Mammary epithelial cell (primary cell): Measurements from ENCODE around the gene TACR1.

Source experiments
- EZH2 ChIP-seq: IDR thresholded peaks from 2 replicates; pipeline ENCODE4 v1.6.1; 2012; ENCODE audit warnings: low read length, inconsistent platforms, borderline replicate concordance
- TF ChIP-seq, protein P1 (sequence below), 2 donors: IDR thresholded peaks in 1 of 2; conservative IDR thresholded peaks in 1 of 2; 2 replicates each; pipeline ENCODE4 v1.5.1; 2011 to 2012; ENCODE audit warnings: inconsistent platforms in 2 of 2, low read length in 2 of 2, mild to moderate bottlenecking in 2 of 2, control low read depth in 1 of 2, low read depth in 1 of 2; ENCODE audit not compliant: insufficient read depth in 1 of 2; ENCODE audit errors: extremely low read depth in 1 of 2

DNA sequence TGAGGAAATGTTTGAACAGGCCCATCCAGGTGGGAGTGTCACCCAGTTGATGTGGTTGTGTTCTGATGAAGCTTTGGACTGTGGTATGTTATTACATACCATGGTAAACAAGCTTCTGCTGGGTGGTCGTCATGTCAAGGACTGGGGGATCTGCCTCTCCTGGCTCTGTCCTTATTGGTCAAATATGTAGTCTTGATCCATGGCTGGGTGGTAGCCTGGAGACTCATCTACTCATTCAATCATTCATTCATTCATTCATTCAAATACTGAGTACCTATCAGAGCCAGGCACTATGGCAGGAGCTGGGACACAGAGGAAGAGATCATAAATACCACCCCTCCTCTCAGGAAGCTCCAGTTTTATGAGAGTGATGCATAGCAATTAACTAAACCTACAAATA lies 60.8 kb downstream of the TACR1 start:
- TF ChIP-seq, protein P1, sequence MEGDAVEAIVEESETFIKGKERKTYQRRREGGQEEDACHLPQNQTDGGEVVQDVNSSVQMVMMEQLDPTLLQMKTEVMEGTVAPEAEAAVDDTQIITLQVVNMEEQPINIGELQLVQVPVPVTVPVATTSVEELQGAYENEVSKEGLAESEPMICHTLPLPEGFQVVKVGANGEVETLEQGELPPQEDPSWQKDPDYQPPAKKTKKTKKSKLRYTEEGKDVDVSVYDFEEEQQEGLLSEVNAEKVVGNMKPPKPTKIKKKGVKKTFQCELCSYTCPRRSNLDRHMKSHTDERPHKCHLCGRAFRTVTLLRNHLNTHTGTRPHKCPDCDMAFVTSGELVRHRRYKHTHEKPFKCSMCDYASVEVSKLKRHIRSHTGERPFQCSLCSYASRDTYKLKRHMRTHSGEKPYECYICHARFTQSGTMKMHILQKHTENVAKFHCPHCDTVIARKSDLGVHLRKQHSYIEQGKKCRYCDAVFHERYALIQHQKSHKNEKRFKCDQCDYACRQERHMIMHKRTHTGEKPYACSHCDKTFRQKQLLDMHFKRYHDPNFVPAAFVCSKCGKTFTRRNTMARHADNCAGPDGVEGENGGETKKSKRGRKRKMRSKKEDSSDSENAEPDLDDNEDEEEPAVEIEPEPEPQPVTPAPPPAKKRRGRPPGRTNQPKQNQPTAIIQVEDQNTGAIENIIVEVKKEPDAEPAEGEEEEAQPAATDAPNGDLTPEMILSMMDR (conservative IDR thresholded peaks at IDR 0.05 in 1 of 2, IDR thresholded peaks at IDR 0.05 in 1 of 2; ENCODE audit: extremely low read depth in 1 of 2, insufficient read depth in 1 of 2, low read depth in 1 of 2, low read length in 2 of 2) = no peak
- no peak for TF ChIP-seq EZH2
